H1 (cell line): ENCODE measurements around the gene CIROP. TPM values are rescaled to one million over a fixed set of nuclear protein-coding genes. Genes with fewer than 3 reads are reported as not detected.

Experiments
- CEBPB ChIP-seq: IDR thresholded peaks from 2 replicates; pipeline ENCODE4 v1.6.1; 2012; ENCODE audit warnings: low read depth, low read length
- EP300 ChIP-seq, 2 experiments: IDR thresholded peaks; 1 replicate in 1 of 2; 2 replicates in 1 of 2; pipeline ENCODE4 v1.6.1; 2011 to 2012; ENCODE audit warnings: low read depth in 2 of 2, low read length in 2 of 2, mild to moderate bottlenecking in 2 of 2, borderline replicate concordance in 1 of 2, inconsistent platforms in 1 of 2, moderate library complexity in 1 of 2
- FOSL1 ChIP-seq: IDR thresholded peaks from 2 replicates; pipeline ENCODE4 v1.6.1; 2011; ENCODE audit warnings: mild to moderate bottlenecking, low read depth, low read length, moderate library complexity; ENCODE audit not compliant: insufficient read depth
- JUND ChIP-seq: IDR thresholded peaks from 2 replicates; pipeline ENCODE4 v1.6.1; 2011; ENCODE audit warnings: mild to moderate bottlenecking, improper control_type of control experiment, low read length
- POU5F1 ChIP-seq: IDR thresholded peaks from 2 replicates; pipeline ENCODE4 v1.6.1; 2011; ENCODE audit warnings: low read depth, mild to moderate bottlenecking, low read length, moderate library complexity
- RFX5 ChIP-seq: IDR thresholded peaks from 2 replicates; pipeline ENCODE4 v1.6.1; 2011; ENCODE audit warnings: low read depth, low read length, improper control_type of control experiment, borderline replicate concordance
- ZNF274 ChIP-seq: IDR thresholded peaks from 2 replicates; pipeline ENCODE4 v1.7.0; 2012; ENCODE audit warnings: low read length, borderline replicate concordance; ENCODE audit errors: extremely low read depth
- polyA plus RNA-seq, 7 experiments: library from polyadenylated mRNA; depleted of rRNA in 3 of 7; stranded (reverse) in 5 of 7; unstranded in 2 of 7; fragments of >200 nt in 5 of 7; fragments of 200-250 nt in 2 of 7; gene quantifications; 1 replicate in 5 of 7; 2 replicates in 1 of 7; 4 replicates in 1 of 7; pipeline versions ENCODE4 v1.2.1 to v1.2.3, GENCODE V29; 2011 to 2013; ENCODE audit warnings: missing spikeins in 2 of 7, mixed read lengths in 2 of 7
- total RNA-seq: library from RNA; stranded (reverse); fragmentation: NEBNext Ultra II Directional; extraction: Animal tissue kit (Norgen Biotek cat#: 25700); gene quantifications from 2 replicates; pipeline ENCODE4 v1.2.1, GENCODE V29; 2021

Gene CIROP
- total and polyA plus RNA-seq, 2 of the 8 experiments (the other 6 are each of a cell fraction or from before 2014, with no cell fraction given) = 0.06 TPM; not detected in 1

DNA sequence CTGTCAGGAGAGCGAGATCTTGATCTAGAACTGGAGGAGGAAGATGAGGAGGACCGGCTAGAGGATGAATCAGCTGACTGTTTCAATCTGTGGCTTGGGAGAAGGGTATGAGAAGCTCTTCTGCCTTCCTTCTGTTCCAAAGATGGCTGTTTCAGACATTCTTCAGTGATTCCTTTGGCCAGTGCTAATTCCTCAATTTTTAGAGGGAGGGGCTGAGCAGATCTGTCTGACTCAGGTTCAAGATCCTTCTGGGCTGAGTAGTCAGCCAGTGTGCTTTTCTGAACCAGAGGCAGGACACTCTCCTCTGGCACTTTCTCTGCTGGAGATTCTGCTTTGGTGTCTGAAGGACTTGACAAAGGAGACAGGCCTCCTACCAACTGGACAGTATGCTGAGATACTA is 25.1 kb downstream of the CIROP start (continued):
- TF ChIP-seq EP300 (IDR thresholded peaks at IDR 0.05; ENCODE audit: borderline replicate concordance in 1 of 2, low read depth in 2 of 2, low read length in 2 of 2) = no peak
- TF ChIP-seq ZNF274 = no peak
- TF ChIP-seq JUND = no peak
- TF ChIP-seq CEBPB = no peak
- TF ChIP-seq POU5F1 = no peak
- TF ChIP-seq RFX5 = no peak
- TF ChIP-seq FOSL1 = no peak
